ENCODE measurements around the gene GATAD2A. TPM values are rescaled to one million over a fixed set of nuclear protein-coding genes. Genes with fewer than 3 reads are reported as not detected.

GATAD2A gene
- total RNA-seq, 4 donors from 2014 or later = 67.8 to 99.9 (median 79.8) TPM

- Histone ChIP-seq H3K4me3 (no peak overlapping the region), H3K36me3 (no peaks in the 10 kb centered on the region), H3K9me3 (no peaks in the 10 kb centered on the region), H3K4me1 (peaks cover 0 to 18% (median 8%) of the 10 kb centered on the region in 4 donors), H3K27me3 (no peaks in the 10 kb centered on the region), H3K27ac (no peak overlapping the region)
- TF ChIP-seq POLR2A (IDR thresholded peaks at IDR 0.05) (no peak), CTCF (IDR thresholded peaks at IDR 0.05) (no peak)
- DNase-seq = no peak
These were observed 13.2 kb downstream of the GATAD2A start for GRCh38 chr19:19418555-19419260.

- Histone ChIP-seq H3K36me3 (no peaks in the 10 kb centered on the region), H3K27me3 (no peaks in the 10 kb centered on the region), H3K4me3 (no peak overlapping the region), H3K4me1 (peaks cover 0 to 30% (median 8%) of the 10 kb centered on the region in 4 donors), H3K9me3 (no peaks in the 10 kb centered on the region), H3K27ac (no peak overlapping the region)
- TF ChIP-seq POLR2A (IDR thresholded peaks at IDR 0.05) = no peak
- no peak for TF ChIP-seq CTCF (IDR thresholded peaks at IDR 0.05)
- no peak for DNase-seq
These were observed 15.3 kb downstream of the GATAD2A start for GRCh38 chr19:19420570-19421298.

GRCh38 chr19:19421299-19421696 is 15.8 kb downstream of the GATAD2A start:
- peaks cover 0 to 32% (median 8%) of the 10 kb centered on the region in 4 donors for H3K4me1 ChIP-seq
- no peak for TF ChIP-seq POLR2A (IDR thresholded peaks at IDR 0.05)
- no peak overlapping the region for H3K27ac ChIP-seq
- no peak for DNase-seq
- H3K9me3 ChIP-seq = no peaks in the 10 kb centered on the region
- H3K27me3 ChIP-seq = no peaks in the 10 kb centered on the region
- H3K36me3 ChIP-seq = no peaks in the 10 kb centered on the region
- H3K4me3 ChIP-seq = no peak overlapping the region

GRCh38 chr19:19422156-19422555 is 16.7 kb downstream of the GATAD2A start:
- TF ChIP-seq CTCF (IDR thresholded peaks at IDR 0.05) (no peak), POLR2A (IDR thresholded peaks at IDR 0.05) (no peak)
- no peak overlapping the region for H3K27ac ChIP-seq

GRCh38 chr19:19423322-19423721 is 17.8 kb downstream of the GATAD2A start:
- H3K36me3 ChIP-seq = no peaks in the 10 kb centered on the region
- TF ChIP-seq CTCF (IDR thresholded peaks at IDR 0.05) = no peak
- no peak for TF ChIP-seq POLR2A (IDR thresholded peaks at IDR 0.05)
- H3K4me1 ChIP-seq = peaks cover 0 to 27% (median 5%) of the 10 kb centered on the region in 4 donors
- no peak overlapping the region for H3K27ac ChIP-seq
- H3K27me3 ChIP-seq = no peaks in the 10 kb centered on the region
- H3K9me3 ChIP-seq = no peaks in the 10 kb centered on the region
- no peak overlapping the region for H3K4me3 ChIP-seq
- DNase-seq = no peak

More at GRCh38 chr19:19422156-19422555, 16.7 kb downstream of the GATAD2A start:
- Histone ChIP-seq H3K36me3 (no peaks in the 10 kb centered on the region), H3K27me3 (no peaks in the 10 kb centered on the region), H3K4me1 (peaks cover 0 to 30% (median 8%) of the 10 kb centered on the region in 4 donors), H3K4me3 (no peak overlapping the region), H3K9me3 (no peaks in the 10 kb centered on the region)
- no peak for DNase-seq

Data from Peyer's patch (tissue), 4 donors.